Measurements from ENCODE around the gene SETX. TPM values are rescaled to one million over a fixed set of nuclear protein-coding genes. Genes with fewer than 3 reads are reported as not detected.
A peak's percentile ranks its signal among the peaks of the same experiment; 100 is the strongest.

Gene SETX
- total RNA-seq, 1 experiment from 2014 or later, result 21.0 TPM

- no peak overlapping the region for H3K4me2 ChIP-seq (ENCODE audit: low read length)
- H3K36me3 ChIP-seq (ENCODE audit: low read depth, low read length), result no peaks in the 10 kb centered on the region
- H3F3A ChIP-seq (ENCODE audit: low read length, unreplicated experiment), result no peaks in the 10 kb centered on the region
- POLR2A ChIA-PET (ENCODE audit: unreplicated experiment), result no interaction called here
- TF ChIP-seq EZH2 (IDR thresholded peaks at IDR 0.05; ENCODE audit: low read length, unreplicated experiment) (no peak), CTCF (conservative IDR thresholded peaks at IDR 0.05; ENCODE audit: low read depth, low read length) (peak; percentile 31; the same call in 1 of the 2 replicates)
- BruUV-seq (replicated peaks), result no TSS peak
- no peaks in the 10 kb centered on the region for H4K20me1 ChIP-seq (ENCODE audit: low read length)
- no peak overlapping the region for H2AFZ ChIP-seq (ENCODE audit: low read length)
- H3K79me2 ChIP-seq (ENCODE audit: low read length), result no peaks in the 10 kb centered on the region
- intact Hi-C loops (cut with micrococcal nuclease), result loop anchor here (1.0 kb wide), 2 partner anchors 67 to 474 kb away; no protein-coding TSS in a partner anchor
- no peak overlapping the region for H3K27ac ChIP-seq (ENCODE audit: low read length)
- no peaks in the 10 kb centered on the region for H3K9me3 ChIP-seq (ENCODE audit: low read length)
- CTCF ChIA-PET, result interaction anchor here (0.6 to 1.6 kb wide), 5 partner anchors 23 to 676 kb away, joined by 3 to 26 read pairs (median 4); no protein-coding TSS in a partner anchor
- no peaks in the 10 kb centered on the region for H3K9me2 ChIP-seq (replicated peaks; ENCODE audit: low read length)
- no peaks in the 10 kb centered on the region for H3K27me3 ChIP-seq (ENCODE audit: low read length)
- no peaks in the 10 kb centered on the region; the same call in 1 of the 2 replicates for H3K4me1 ChIP-seq (ENCODE audit: insufficient read depth, low read length)
- H3K9ac ChIP-seq (ENCODE audit: low read length), result no peak overlapping the region
- no peak overlapping the region for H3K4me3 ChIP-seq (ENCODE audit: low read length)
- DNase-seq, result no peak
- ATAC-seq, result no peak
Measured at GRCh38 chr9:132236662-132237311, 118.0 kb downstream of the SETX start.

GRCh38 chr9:132235894-132236661 is 118.7 kb downstream of the SETX start:
- H3K9ac ChIP-seq (ENCODE audit: low read length), result no peak overlapping the region
- no peak overlapping the region for H3K4me3 ChIP-seq (ENCODE audit: low read length)
- no peaks in the 10 kb centered on the region for H3K27me3 ChIP-seq (ENCODE audit: low read length)
- H3K79me2 ChIP-seq (ENCODE audit: low read length), result no peaks in the 10 kb centered on the region
- DNase-seq, result peak; percentile 84
- ATAC-seq, result peak; percentile 49
- no peaks in the 10 kb centered on the region for H3K9me3 ChIP-seq (ENCODE audit: low read length)
- POLR2A ChIA-PET (ENCODE audit: unreplicated experiment), result no interaction called here
- H4K20me1 ChIP-seq (ENCODE audit: low read length), result no peaks in the 10 kb centered on the region
- H3K4me1 ChIP-seq (ENCODE audit: insufficient read depth, low read length), result no peaks in the 10 kb centered on the region
- intact Hi-C loops (cut with micrococcal nuclease), result loop anchor here (1.0 kb wide), 2 partner anchors 67 to 474 kb away; no protein-coding TSS in a partner anchor
- CTCF ChIA-PET, result interaction anchor here (0.6 to 1.6 kb wide), 11 partner anchors 10 to 676 kb away, joined by 3 to 26 read pairs (median 4); no protein-coding TSS in a partner anchor
- BruUV-seq (replicated peaks), result no TSS peak
- H3K4me2 ChIP-seq (ENCODE audit: low read length), result no peak overlapping the region
- no peaks in the 10 kb centered on the region for H3F3A ChIP-seq (ENCODE audit: low read length, unreplicated experiment)
- TF ChIP-seq EZH2phosphoT487 (IDR thresholded peaks at IDR 0.05; ENCODE audit: borderline replicate concordance, low read length), result no peak
- TF ChIP-seq EZH2 (IDR thresholded peaks at IDR 0.05; ENCODE audit: low read length, unreplicated experiment), result no peak
- TF ChIP-seq CTCF (conservative IDR thresholded peaks at IDR 0.05; ENCODE audit: low read depth, low read length), result peak; percentile 89
- H3K36me3 ChIP-seq (ENCODE audit: low read depth, low read length), result no peaks in the 10 kb centered on the region
- H3K9me2 ChIP-seq (replicated peaks; ENCODE audit: low read length), result no peaks in the 10 kb centered on the region
- H3K27ac ChIP-seq (ENCODE audit: low read length), result no peak overlapping the region
- H2AFZ ChIP-seq (ENCODE audit: low read length), result no peak overlapping the region
